ENCODE results near the gene CEP72.
"Not testable (repeated sequence)": the region's sequence is repeated elsewhere in the genome, so short reads cannot be mapped to it uniquely, and the experiment has no call there.

The CEP72 gene

GRCh38 chr5:688348-689010, 76.3 kb downstream of the CEP72 start:
- not testable (repeated sequence) for H3F3A ChIP-seq (ENCODE audit: control insufficient read depth, insufficient read depth); H3K4me3 ChIP-seq (ENCODE audit: low read length); H3K79me2 ChIP-seq (ENCODE audit: control insufficient read depth, low read length); H3K4me2 ChIP-seq (ENCODE audit: low read length); H3K9me2 ChIP-seq (replicated peaks; ENCODE audit: control insufficient read depth, low read length); H3K9me3 ChIP-seq (ENCODE audit: control insufficient read depth, insufficient read depth, low read length); H3K27ac ChIP-seq (ENCODE audit: low read depth, low read length); H4K20me1 ChIP-seq (ENCODE audit: control insufficient read depth, insufficient read depth, low read depth, low read length); H3K4me1 ChIP-seq (ENCODE audit: control insufficient read depth, low read length); H3K36me3 ChIP-seq (ENCODE audit: control insufficient read depth, low read length); H3K27me3 ChIP-seq (ENCODE audit: control insufficient read depth, low read length)

DNA sequence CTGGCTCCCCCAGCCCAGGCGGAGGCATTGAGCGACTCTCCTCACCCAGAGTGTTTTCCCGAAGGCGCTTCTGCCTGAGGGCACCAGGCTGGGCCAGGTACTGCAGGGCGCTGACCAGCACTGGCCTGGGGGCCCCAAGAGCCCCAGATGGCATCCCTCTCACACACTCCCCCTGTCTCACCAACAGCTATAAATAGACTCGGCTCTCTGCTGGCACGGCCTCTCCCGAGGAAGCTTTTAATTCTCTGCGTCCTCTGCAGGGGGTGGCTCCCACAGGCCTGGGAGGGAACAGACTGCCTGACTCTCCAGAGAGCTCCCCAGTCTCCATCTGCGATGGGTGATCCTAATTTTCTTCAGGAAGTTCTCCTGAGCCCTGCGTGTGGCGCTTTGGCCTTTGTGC, 78.2 kb downstream of the CEP72 start:
- not testable (repeated sequence) for H3K4me2 ChIP-seq (ENCODE audit: low read length); H3K9me2 ChIP-seq (replicated peaks; ENCODE audit: control insufficient read depth, low read length); H3K79me2 ChIP-seq (ENCODE audit: control insufficient read depth, low read length); H3K27ac ChIP-seq (ENCODE audit: low read depth, low read length); H3K4me1 ChIP-seq (ENCODE audit: control insufficient read depth, low read length); H3F3A ChIP-seq (ENCODE audit: control insufficient read depth, insufficient read depth); H4K20me1 ChIP-seq (ENCODE audit: control insufficient read depth, insufficient read depth, low read depth, low read length); H3K4me3 ChIP-seq (ENCODE audit: low read length); H3K9me3 ChIP-seq (ENCODE audit: control insufficient read depth, insufficient read depth, low read length); H3K36me3 ChIP-seq (ENCODE audit: control insufficient read depth, low read length)
- H3K27me3 ChIP-seq (ENCODE audit: control insufficient read depth, low read length): peaks cover 11% of the 10 kb centered on the region

GRCh38 chr5:691049-691448, 78.9 kb downstream of the CEP72 start:
- not testable (repeated sequence) for H3K4me1 ChIP-seq (ENCODE audit: control insufficient read depth, low read length); H3K36me3 ChIP-seq (ENCODE audit: control insufficient read depth, low read length); H3K27ac ChIP-seq (ENCODE audit: low read depth, low read length); H3F3A ChIP-seq (ENCODE audit: control insufficient read depth, insufficient read depth); H4K20me1 ChIP-seq (ENCODE audit: control insufficient read depth, insufficient read depth, low read depth, low read length); H3K79me2 ChIP-seq (ENCODE audit: control insufficient read depth, low read length); H3K9me3 ChIP-seq (ENCODE audit: control insufficient read depth, insufficient read depth, low read length); H3K4me3 ChIP-seq (ENCODE audit: low read length); H3K4me2 ChIP-seq (ENCODE audit: low read length); H3K9me2 ChIP-seq (replicated peaks; ENCODE audit: control insufficient read depth, low read length)
- peaks cover 11% of the 10 kb centered on the region for H3K27me3 ChIP-seq (ENCODE audit: control insufficient read depth, low read length)

GRCh38 chr5:691817-692528, 79.8 kb downstream of the CEP72 start:
- Histone ChIP-seq H3K4me1 (ENCODE audit: control insufficient read depth, low read length) (no peaks in the 10 kb centered on the region), H3K27me3 (ENCODE audit: control insufficient read depth, low read length) (peaks cover 11% of the 10 kb centered on the region), H3K4me3 (ENCODE audit: low read length) (no peak overlapping the region), H3K79me2 (ENCODE audit: control insufficient read depth, low read length) (no peaks in the 10 kb centered on the region), H3F3A (ENCODE audit: control insufficient read depth, insufficient read depth) (no peaks in the 10 kb centered on the region), H3K27ac (ENCODE audit: low read depth, low read length) (no peak overlapping the region), H3K4me2 (ENCODE audit: low read length) (no peak overlapping the region), H3K36me3 (ENCODE audit: control insufficient read depth, low read length) (no peaks in the 10 kb centered on the region), H3K9me2 (replicated peaks; ENCODE audit: control insufficient read depth, low read length) (no peaks in the 10 kb centered on the region), H4K20me1 (ENCODE audit: control insufficient read depth, insufficient read depth, low read depth, low read length) (no peaks in the 10 kb centered on the region), H3K9me3 (ENCODE audit: control insufficient read depth, insufficient read depth, low read length) (no peaks in the 10 kb centered on the region)
- TF ChIP-seq CTCF (IDR thresholded peaks at IDR 0.05; ENCODE audit: low read depth, low read length, poor library complexity, severe bottlenecking): no peak
- no peak for TF ChIP-seq EZH2phosphoT487 (IDR thresholded peaks at IDR 0.05; ENCODE audit: borderline replicate concordance, low read length)

- not testable (repeated sequence) for H3K4me1 ChIP-seq (ENCODE audit: control insufficient read depth, low read length); H3K36me3 ChIP-seq (ENCODE audit: control insufficient read depth, low read length); H3K9me3 ChIP-seq (ENCODE audit: control insufficient read depth, insufficient read depth, low read length); H4K20me1 ChIP-seq (ENCODE audit: control insufficient read depth, insufficient read depth, low read depth, low read length); H3F3A ChIP-seq (ENCODE audit: control insufficient read depth, insufficient read depth); H3K27ac ChIP-seq (ENCODE audit: low read depth, low read length); H3K9me2 ChIP-seq (replicated peaks; ENCODE audit: control insufficient read depth, low read length); H3K79me2 ChIP-seq (ENCODE audit: control insufficient read depth, low read length)
- H3K4me2 ChIP-seq (ENCODE audit: low read length): peak overlapping the region; percentile 48
- H3K4me3 ChIP-seq (ENCODE audit: low read length): peak overlapping the region; percentile 49; the same call in 1 of the 2 replicates
- peak; percentile 51; the same call in 1 of the 2 replicates for TF ChIP-seq EZH2phosphoT487 (IDR thresholded peaks at IDR 0.05; ENCODE audit: borderline replicate concordance, low read length)
- H3K27me3 ChIP-seq (ENCODE audit: control insufficient read depth, low read length): peaks cover 13% of the 10 kb centered on the region
These were observed 80.4 kb downstream of the CEP72 start for GRCh38 chr5:692529-693041.
